RWPE2 (cell line): ENCODE data around the gene PRDM2.

Experiments used
- ATAC-seq: fragments of 200-7000 bp; cut with Tn5 transposase; 3 replicates; pipeline ENCODE4 v1.9.1; 2021; ENCODE audit warnings: low read depth
- DNase-seq: peaks from one replicate; pipeline ENCODE4 v3.0.0-alpha.2; 2020; ENCODE audit warnings: low spot score
- H3K27ac ChIP-seq: fragments of 450-650 bp; 2 replicates; pipeline ENCODE4 v1.5.1; 2017; ENCODE audit warnings: mild to moderate bottlenecking; ENCODE audit not compliant: poor library complexity, severe bottlenecking
- H3K27me3 ChIP-seq: fragments of 250-450 bp; sonication (Bioruptor Pico); 2 replicates; pipeline ENCODE4 v1.5.1; 2021; ENCODE audit warnings: mild to moderate bottlenecking, moderate library complexity; ENCODE audit not compliant: insufficient read depth, poor library complexity, severe bottlenecking
- H3K36me3 ChIP-seq: fragments of 250-450 bp; sonication (Bioruptor Pico); 2 replicates; pipeline ENCODE4 v1.5.1; 2020; ENCODE audit warnings: low read depth, mild to moderate bottlenecking, moderate library complexity
- H3K4me1 ChIP-seq: fragments of 250-450 bp; sonication (Bioruptor Pico); 2 replicates; pipeline ENCODE4 v1.5.1; 2021; ENCODE audit warnings: mild to moderate bottlenecking, moderate library complexity; ENCODE audit not compliant: insufficient read depth, poor library complexity, severe bottlenecking
- H3K4me3 ChIP-seq: fragments of 250-450 bp; sonication (Bioruptor Pico); 2 replicates; pipeline ENCODE4 v1.5.1; 2021; ENCODE audit warnings: mild to moderate bottlenecking, moderate library complexity; ENCODE audit not compliant: severe bottlenecking
- H3K9me3 ChIP-seq: fragments of 250-450 bp; sonication (Bioruptor Pico); 2 replicates; pipeline ENCODE4 v1.5.1; 2021; ENCODE audit warnings: mild to moderate bottlenecking, moderate library complexity; ENCODE audit not compliant: severe bottlenecking
- CTCF ChIP-seq: fragments of 450-650 bp; IDR thresholded peaks from one replicate; pipeline ENCODE4 v1.5.1; 2017; ENCODE audit warnings: mild to moderate bottlenecking, moderate library complexity; ENCODE audit not compliant: poor library complexity, severe bottlenecking

PRDM2 gene

GRCh38 chr1:13871886-13872285, 171.9 kb downstream of the PRDM2 start:
- Histone ChIP-seq H3K27me3 (peaks cover 4% of the 10 kb centered on the region), H3K9me3 (no peaks in the 10 kb centered on the region), H3K27ac (no peak overlapping the region), H3K36me3 (no peaks in the 10 kb centered on the region), H3K4me1 (no peaks in the 10 kb centered on the region), H3K4me3 (no peak overlapping the region)
- no peak for TF ChIP-seq CTCF
- ATAC-seq (no peak), DNase-seq (no peak)

GRCh38 chr1:13873032-13873431, 173.0 kb downstream of the PRDM2 start:
- Histone ChIP-seq H3K27ac (no peak overlapping the region), H3K9me3 (no peaks in the 10 kb centered on the region), H3K4me3 (no peak overlapping the region), H3K4me1 (no peaks in the 10 kb centered on the region), H3K36me3 (no peaks in the 10 kb centered on the region), H3K27me3 (peaks cover 4% of the 10 kb centered on the region)
- no peak for TF ChIP-seq CTCF
- DNase-seq (no peak), ATAC-seq (no peak)
